Left hindlimb (tissue), 1 donor: ENCODE data around the gene REX1BD.

Experiments
- DNase-seq: peaks from one replicate; pipeline ENCODE4 v3.0.0-alpha.2; 2018

REX1BD gene

GRCh38 chr19:18618236-18618635 is 29.6 kb downstream of the REX1BD start:
- DNase-seq = no peak

GRCh38 chr19:18620311-18620710 is 31.7 kb downstream of the REX1BD start:
- DNase-seq = no peak

- DNase-seq = no peak
Observed at GRCh38 chr19:18620902-18621301, 32.3 kb downstream of the REX1BD start.

DNA sequence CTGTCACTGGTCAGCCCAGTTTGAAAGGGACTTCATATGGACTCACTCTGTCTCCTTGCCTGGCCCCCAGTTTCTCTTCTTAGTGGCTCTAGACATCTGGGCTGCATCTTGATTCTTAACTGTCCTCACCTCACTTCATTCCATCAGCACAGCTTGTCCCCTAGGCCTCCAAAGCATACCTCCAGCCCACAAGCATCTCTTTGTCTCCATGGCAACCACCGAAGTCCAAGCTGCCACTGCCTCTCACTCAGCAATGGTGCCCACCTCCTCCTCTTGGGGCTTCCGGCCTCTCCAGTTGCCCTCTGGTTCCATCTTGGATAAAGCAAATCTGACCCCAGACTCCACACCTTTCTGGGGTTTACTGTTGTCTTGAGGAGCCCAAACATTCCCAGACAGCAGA is 38.3 kb downstream of the REX1BD start:
- no peak for DNase-seq

DNA sequence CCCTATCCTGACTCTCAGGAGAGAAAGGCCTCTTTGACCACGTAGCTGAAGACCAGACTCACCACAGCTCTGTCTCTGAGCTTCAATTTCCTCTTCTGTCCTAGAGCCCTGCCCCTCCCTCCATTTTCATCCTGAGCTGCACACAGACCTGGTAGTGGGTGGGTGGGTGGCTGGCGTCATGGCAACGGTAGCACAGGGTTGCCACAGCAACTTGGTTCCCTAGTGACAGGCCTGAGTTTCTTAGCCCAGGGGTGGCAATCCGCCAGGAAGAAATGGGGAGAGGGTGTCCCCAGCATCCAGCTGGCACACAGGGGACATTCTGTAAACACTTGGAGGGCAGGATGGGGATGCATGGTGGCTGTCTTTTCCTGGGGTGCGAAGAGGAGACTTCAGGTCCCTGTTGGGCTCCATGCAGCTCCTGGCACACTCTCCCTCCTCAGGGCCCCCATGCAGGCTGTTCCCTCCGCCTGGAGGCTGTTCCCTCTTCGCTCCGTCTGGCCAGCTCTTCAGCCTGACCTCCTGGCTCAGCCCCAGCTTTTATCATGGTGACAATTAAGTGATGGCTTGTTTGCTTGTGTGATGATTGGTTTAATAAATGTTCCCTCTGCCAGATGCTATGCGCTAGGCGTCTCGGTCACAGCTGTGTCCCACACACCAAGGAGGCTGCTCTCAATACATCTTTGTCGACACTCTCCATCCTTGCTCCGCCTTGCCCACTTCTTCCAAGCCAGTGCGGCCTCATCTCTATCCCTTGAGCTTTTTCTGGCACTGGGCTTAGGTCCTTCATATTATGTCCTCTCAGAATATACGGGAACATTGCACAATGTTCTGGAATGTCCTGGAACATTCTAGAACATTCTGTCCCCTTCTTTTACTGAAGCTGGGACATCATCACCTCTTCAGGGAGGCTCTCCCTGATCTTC is 40.8 kb downstream of the REX1BD start:
- no peak for DNase-seq

DNA sequence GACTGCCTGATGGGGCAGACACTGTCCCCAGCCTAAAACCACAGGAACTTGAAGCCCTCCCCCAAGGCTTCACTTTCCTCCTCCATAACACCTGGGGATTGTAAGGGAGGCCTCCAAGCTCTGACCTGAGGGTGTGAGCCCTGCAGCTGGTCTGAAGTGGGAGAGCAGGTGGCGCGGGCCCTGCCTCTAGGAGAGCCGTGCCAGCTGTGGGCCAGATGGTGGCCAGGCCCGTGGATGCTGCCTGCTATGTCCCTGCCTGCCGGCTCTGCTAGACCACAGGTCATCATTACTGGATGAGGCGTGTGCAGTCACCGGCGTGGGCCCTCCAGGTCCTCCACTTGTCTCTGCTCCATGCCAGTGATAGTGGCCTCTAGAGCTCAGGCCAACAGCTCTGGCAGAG is 44.7 kb downstream of the REX1BD start:
- DNase-seq = no peak

GRCh38 chr19:18634612-18635297 is 46.2 kb downstream of the REX1BD start:
- DNase-seq = no peak

- no peak for DNase-seq
Observed at GRCh38 chr19:18635831-18636182, 47.2 kb downstream of the REX1BD start.

GRCh38 chr19:18636183-18636968 is 47.8 kb downstream of the REX1BD start:
- DNase-seq = peak; percentile 96

DNA sequence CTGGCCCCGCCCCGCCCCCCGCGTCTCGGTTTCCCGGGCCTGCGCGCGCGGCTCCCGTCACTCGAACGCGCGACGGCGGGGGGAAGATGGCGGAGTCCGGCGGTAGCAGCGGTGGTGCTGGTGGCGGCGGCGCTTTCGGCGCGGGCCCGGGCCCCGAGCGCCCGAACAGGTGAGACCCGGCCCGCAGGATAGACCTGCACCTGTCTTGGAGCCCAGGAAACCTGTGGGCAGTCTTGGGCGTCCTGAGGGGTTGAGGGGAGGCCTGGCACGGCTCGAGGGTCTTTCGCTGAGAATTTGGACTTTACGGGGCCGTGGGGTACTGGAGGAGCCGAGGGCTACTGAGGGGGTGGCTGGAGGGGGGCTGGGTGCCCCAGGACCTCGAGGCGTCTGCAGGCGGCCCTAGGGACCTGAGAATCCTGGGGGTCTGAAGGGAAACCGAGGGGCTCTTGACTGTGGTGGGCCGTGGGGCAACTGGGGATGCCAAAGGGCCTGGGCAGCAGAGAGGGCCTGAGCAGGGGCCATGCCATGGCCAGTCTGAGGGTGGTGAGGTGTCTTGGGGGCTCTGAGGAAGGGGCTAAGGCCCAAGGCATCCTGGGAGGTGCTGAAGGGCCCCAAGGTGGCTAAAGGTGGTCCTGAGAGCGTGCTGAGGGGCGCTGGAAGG is 48.5 kb downstream of the REX1BD start, which contains the start of gene KLHL26:
KLHL26 (plus strand) TSS at position 60 of the 661 bp plus-strand sequence; CDS start at position 87, 27 bp downstream.
- no peak for DNase-seq

DNA sequence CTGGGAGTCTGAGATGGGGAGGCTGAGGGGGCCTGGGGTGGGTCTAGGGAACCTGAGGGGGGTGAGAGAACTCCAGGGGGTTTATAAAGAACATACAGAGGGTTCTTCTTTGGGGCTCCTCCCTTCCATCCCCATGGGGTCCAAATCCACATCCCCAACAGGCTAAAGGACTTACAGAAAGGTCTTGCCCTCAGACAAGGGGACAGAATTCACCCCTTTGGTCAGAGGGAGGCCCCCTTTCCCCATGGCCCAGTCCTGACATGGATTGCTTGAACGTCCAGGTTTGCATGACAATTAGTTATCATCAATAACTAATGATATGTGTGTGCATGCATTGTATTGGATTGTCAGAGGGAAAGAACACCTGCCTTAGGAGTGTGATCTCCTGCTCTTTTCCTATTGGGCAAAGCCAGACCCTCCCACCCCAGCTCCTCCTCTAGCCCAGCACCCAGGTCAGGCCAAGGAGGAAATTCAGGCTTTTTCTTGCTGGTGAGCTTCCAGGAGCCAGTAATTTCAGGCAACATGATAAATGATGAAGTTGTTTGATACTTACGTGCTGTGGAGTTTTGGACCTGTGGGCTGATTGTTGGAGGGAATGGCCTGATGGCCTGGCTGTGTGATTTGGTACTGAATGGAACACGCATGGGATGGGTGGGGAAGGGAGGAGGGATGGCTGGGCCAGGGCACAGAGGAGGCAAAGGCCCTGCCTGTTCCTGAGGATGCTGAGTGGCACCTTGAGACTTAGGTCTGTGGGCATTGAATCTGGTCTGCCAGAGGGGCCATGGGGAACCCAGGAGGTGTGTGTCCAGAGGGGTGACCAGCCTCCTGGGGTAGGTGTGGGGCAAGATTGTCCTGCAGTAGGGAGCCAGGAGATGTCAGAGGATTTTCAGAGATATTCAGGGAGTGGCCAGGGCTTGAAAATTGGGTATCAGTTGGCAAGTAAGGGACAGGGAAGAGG is 49.4 kb downstream of the REX1BD start:
- no peak for DNase-seq

- DNase-seq = no peak
Observed at GRCh38 chr19:18639706-18640243, 51.2 kb downstream of the REX1BD start.
